ENCODE results near the gene TRMT10C.
A peak's percentile ranks its signal among the peaks of the same experiment; 100 is the strongest.
"Not testable (repeated sequence)": the region's sequence is repeated elsewhere in the genome, so short reads cannot be mapped to it uniquely, and the experiment has no call there.

The TRMT10C gene

GRCh38 chr3:101561630-101562328, at the start of gene TRMT10C:
TRMT10C (plus strand) TSS chr3:101561868; CDS start chr3:101564782, 2,914 bp downstream.
- peak; percentile 93 for DNase-seq (ENCODE audit: low spot score)

DNA sequence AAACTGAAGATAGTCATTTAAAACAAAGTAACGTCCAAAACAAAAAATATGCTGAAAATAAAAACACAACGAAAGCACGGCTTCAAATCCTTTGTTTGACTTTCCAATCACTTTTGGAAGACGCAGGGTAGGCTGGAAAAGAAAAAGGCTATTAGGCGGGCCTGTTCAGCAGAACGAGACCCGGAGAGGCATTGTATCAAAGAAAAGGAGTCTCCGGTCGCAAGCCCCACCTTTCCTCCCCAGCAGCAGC, 49.3 kb upstream of the TRMT10C start:
- no peak for DNase-seq (ENCODE audit: low spot score)

DNA sequence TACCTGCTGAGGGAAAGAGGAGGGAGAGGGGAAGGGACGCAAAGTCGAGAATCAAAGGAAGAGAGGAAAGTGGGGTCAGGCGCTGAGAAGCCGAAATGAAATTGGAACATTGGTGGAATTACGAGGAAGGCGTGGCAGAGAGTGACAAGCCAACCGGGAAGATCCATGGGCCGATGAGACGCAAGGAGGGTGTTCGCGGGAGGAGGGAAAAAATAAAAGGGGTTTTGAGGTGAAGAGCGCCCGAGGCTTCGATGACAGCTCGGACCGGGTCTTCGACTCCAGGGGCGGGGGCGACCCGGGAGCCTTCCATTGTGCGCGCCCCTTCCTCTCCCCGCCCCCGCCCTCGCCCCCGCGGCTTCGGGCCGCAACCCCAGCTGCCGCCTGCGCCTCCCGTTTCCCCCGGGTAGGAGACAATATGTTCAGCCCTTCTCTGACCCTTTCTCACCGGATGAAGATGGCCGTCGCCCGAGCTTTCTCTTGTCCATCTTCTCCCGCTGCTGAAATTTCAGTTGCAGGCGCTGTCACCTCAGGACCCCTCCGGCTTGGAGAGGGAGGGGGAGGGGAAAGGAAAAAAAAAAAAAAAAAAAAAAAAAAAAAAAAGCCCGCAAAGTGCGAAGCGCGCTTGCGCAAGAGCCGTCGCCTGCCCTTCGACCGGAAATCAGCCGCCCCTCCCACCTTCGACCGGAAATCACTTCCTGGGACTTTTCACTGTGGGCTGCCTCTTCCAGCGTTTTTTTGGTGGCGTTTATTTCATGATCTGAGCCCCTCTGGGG, 48.8 kb upstream of the TRMT10C start, which contains the start of gene SENP7:
TSS of gene SENP7 (minus strand) at position 567 of the 773 bp plus-strand sequence. CDS start at position 485, 82 bp downstream.
- peak; percentile 85 for DNase-seq (ENCODE audit: low spot score)

- no peak for DNase-seq (ENCODE audit: low spot score)
These were observed 48.2 kb upstream of the TRMT10C start for GRCh38 chr3:101513419-101513986.

DNA sequence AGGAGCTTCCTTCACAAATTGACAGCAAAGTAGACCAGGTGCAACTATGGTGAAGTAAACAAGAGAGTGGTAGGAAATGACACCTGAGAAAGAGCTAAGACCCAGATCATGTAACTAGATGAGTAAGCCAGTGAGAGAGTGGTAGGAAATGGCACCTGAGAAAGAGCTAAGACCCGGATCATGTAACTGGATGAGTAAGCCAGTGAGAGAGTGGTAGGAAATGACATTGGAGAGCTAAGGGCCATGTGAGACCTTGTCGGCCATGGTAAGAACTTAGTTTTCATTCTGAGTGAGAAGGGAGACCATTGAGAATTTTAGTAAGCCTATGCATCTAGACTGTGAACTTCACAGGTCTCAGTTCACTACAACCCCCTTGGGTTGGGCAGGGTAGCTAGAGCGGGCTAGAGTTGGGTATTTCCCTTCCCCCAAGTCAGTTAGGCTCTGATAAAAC, 43.2 kb upstream of the TRMT10C start:
- DNase-seq (ENCODE audit: low spot score) = no peak

DNA sequence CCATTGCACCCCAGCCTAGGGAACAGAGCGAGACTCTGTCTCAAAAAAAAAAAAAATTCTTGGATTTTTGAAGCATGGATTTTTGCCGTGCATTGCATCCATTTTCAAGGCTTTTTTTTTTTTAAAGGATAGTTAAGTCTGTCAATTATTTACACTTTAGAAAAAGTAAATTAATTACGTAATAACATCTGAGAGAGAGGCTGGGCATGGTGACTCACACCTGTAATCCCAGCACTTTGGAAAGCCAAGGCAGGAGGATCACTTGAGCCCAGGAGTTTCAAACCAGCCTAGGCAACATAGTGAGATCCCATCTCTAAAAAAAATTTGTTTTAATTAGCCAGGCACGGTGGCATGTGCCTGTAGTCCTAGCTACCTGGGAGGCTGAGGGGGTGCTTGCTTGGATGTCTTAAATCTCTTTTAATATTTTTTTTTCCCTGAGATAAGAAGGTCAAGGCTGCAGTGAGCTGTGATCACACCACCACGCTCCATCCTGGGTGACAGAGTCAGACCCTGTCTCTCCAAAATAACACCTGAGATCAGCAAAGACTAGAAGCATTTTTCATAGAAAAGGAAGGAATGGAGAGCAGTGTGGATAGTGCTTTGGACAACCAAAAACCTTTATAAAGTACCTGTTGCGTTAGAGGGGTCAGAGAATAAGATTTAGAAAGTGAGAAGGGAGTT, 41.8 kb upstream of the TRMT10C start:
- DNase-seq (ENCODE audit: low spot score) = no peak

DNA sequence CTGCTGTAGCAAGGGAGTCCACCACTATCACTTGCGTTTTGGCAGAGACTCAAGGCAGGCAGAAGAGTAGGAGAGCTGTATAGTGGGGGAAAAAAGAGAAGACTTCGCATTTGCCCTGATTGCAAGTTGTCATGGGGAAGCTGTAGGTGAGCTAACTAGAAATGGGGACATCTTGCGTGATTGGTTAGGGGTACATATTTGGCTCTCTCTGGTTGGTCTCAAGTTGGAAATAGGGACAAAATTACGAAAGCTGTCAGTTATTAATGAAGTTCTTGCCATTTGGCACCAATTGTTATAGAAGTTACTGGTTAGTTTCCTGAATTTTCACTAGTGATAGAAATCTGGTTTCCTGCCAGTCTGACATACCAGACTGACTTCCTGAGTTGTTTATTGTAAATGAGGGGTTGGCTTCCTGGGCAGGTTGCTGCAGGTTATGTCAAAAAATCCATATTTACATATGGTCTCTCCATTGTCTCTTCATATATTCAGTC, 40.4 kb upstream of the TRMT10C start:
- DNase-seq (ENCODE audit: low spot score) = no peak

DNA sequence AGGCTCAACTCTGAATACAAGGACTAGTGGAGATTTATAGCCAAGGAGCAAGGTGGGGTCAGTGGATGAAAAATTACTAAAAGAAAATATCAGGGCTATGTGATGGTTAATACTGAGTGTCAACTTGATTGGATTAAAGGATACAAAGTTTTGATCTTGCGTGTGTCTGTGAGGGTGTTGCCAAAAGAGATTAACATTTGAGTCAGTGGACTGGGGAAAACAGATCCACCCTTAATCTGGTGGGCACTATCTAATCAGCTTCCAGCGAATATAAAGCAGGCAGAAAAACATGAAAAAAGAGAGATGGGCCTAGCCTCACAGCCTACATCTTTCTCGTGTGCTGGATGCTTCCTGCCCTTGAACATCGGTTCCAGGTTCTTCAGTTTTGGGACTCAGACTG, 34.2 kb upstream of the TRMT10C start:
- DNase-seq (ENCODE audit: low spot score) = no peak

GRCh38 chr3:101527906-101528305, 33.8 kb upstream of the TRMT10C start:
- no peak for DNase-seq (ENCODE audit: low spot score)

DNA sequence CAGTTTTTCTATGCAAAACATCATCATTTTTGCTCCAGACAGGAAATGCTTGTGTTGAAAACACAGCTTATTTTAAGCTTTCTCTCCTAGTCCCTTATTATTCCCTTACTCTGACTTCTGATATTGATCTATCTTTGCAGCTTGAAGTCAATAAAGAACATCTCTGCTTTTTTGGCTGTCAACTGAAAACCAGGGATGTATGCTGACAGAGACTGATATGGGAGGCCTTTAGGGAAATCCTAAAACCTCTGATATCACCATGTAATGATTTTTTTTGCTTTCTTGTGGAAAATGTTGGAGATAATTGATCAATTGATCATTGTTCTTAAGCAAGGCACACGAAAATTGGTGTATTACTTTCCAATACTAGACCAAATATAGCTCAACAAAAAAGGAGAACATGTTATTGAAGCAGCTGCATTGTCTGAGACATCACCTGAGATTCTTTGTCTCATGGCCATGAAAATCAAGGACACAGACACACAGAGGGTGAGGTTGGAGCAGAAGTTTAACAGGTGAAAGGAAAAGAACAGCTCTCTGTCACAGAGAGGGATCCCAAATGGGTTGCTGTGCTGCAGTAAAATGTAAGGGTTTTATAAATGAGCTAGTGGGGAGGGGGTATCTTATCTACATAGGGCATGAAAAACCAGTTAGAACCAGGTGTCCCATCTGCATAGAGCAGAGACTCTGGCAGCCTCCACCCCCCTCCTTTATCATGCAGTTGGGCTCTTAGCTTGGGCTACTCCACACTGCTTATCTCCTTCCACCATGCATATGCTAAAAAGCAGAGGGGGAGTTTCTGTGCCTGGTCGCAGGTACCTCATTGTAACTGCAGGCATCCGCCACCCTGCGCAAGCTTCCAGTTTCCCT, 31.6 kb upstream of the TRMT10C start:
- DNase-seq (ENCODE audit: low spot score) = no peak

DNA sequence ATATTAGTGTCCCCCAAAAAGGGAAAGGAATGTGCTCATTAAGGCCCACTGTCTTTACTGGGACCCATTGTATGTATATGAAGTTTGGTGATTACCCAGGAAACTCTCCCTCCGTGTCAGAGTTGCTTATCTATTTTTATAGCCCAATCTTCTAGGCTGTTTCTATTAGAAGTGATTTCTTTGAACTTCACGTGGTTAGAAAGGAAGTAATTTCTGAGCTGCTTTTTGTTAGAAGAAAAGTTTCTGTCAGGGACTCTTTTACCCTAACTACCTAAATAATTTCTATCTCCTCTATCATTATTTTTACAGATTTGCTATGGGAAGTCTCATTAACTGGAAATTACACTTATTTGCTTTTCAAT, 31.0 kb upstream of the TRMT10C start:
- no peak for DNase-seq (ENCODE audit: low spot score)

GRCh38 chr3:101531473-101532086, 30.1 kb upstream of the TRMT10C start:
- DNase-seq (ENCODE audit: low spot score) = no peak

- DNase-seq (ENCODE audit: low spot score) = no peak
These were observed 28.7 kb upstream of the TRMT10C start for GRCh38 chr3:101532783-101533602.

- no peak for DNase-seq (ENCODE audit: low spot score)
These were observed 28.1 kb upstream of the TRMT10C start for GRCh38 chr3:101533603-101533968.

- no peak for DNase-seq (ENCODE audit: low spot score)
These were observed 26.4 kb upstream of the TRMT10C start for GRCh38 chr3:101535221-101535620.

GRCh38 chr3:101536266-101536665, 25.4 kb upstream of the TRMT10C start:
- no peak for DNase-seq (ENCODE audit: low spot score)

DNA sequence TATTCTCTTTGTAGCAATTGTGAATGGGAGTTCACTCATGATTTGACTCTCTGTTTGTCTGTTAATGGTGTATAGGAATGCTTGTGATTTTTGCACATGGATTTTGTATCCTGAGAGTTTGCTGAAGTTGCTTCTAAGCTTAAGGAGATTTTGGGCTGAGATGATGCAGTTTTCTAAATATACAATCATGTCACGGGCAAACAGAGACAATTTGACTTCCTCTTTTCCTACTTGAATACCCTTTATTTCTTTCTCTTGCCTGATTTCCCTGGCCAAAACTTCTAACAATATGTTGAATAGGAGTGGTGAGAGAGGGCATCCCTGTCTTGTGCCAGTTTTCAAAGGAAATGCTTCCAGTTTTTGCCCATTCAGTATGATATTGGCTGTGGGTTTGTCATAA, 24.7 kb upstream of the TRMT10C start:
- not testable (repeated sequence) for DNase-seq (ENCODE audit: low spot score)

- no peak for DNase-seq (ENCODE audit: low spot score)
These were observed 18.7 kb upstream of the TRMT10C start for GRCh38 chr3:101542957-101543356.

- DNase-seq (ENCODE audit: low spot score) = no peak
These were observed 17.4 kb upstream of the TRMT10C start for GRCh38 chr3:101544161-101544850.
